ENCODE measurements around the gene KCNK13.

DNA sequence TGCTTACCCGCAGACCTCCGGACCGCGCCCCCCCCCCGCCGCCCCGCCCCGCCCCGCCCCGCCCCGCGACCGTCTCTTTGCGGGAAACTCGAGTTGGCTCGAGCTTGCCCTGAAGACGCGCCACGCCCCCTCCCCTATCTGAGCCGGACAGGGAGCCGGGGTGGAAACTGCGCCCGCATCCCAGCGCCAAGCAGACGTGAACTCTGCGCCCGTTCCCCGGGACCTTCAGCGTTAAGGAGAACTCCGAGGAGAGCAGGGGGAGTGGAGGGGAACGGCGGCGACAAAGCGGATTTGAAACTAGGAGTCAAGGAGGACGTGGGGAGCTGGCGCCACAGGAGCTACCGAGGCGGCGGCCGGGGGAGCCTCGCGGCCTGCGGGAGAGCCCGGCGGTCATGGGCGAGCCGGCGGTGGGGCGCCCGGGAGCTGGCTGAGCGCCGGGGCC lies at the start of gene KCNK13:
- TF ChIP-seq POLR2AphosphoS5 (IDR thresholded peaks at IDR 0.05), result no peak
- TF ChIP-seq, protein P1, sequence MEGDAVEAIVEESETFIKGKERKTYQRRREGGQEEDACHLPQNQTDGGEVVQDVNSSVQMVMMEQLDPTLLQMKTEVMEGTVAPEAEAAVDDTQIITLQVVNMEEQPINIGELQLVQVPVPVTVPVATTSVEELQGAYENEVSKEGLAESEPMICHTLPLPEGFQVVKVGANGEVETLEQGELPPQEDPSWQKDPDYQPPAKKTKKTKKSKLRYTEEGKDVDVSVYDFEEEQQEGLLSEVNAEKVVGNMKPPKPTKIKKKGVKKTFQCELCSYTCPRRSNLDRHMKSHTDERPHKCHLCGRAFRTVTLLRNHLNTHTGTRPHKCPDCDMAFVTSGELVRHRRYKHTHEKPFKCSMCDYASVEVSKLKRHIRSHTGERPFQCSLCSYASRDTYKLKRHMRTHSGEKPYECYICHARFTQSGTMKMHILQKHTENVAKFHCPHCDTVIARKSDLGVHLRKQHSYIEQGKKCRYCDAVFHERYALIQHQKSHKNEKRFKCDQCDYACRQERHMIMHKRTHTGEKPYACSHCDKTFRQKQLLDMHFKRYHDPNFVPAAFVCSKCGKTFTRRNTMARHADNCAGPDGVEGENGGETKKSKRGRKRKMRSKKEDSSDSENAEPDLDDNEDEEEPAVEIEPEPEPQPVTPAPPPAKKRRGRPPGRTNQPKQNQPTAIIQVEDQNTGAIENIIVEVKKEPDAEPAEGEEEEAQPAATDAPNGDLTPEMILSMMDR (IDR thresholded peaks at IDR 0.05), result no peak

Data from breast epithelium (tissue), 3 donors.